ENCODE measurements around the gene IL17F.

The IL17F gene

GRCh38 chr6:52233005-52233404 is 11.3 kb downstream of the IL17F start:
- DNase-seq (ENCODE audit: low read depth, low spot score): no peak
- Histone ChIP-seq H3K9me3 (ENCODE audit: low read depth, low read length) (no peaks in the 10 kb centered on the region), H3K36me3 (ENCODE audit: insufficient read depth, low read length) (no peaks in the 10 kb centered on the region), H3K27ac (no peak overlapping the region), H3K9ac (ENCODE audit: insufficient read length) (no peak overlapping the region), H3K4me3 (no peak overlapping the region)
- TF ChIP-seq POLR2AphosphoS5 (IDR thresholded peaks at IDR 0.05; ENCODE audit: borderline replicate concordance, low read depth, low read length): no peak
- TF ChIP-seq FOXP2 (optimal IDR thresholded peaks at IDR 0.05; ENCODE audit: control extremely low read depth, extremely low read length, insufficient read depth): no peak
- no peak for TF ChIP-seq EZH2 (IDR thresholded peaks at IDR 0.05)

GRCh38 chr6:52231406-52232127 is 12.7 kb downstream of the IL17F start:
- H3K27ac ChIP-seq: 0 out of 2 replicates have a peak overlapping the region, but pooled peaks have one; percentile 16
- no peak overlapping the region for H3K9ac ChIP-seq (ENCODE audit: insufficient read length)
- H3K9me3 ChIP-seq (ENCODE audit: low read depth, low read length): no peaks in the 10 kb centered on the region
- no peaks in the 10 kb centered on the region for H3K36me3 ChIP-seq (ENCODE audit: insufficient read depth, low read length)
- DNase-seq (ENCODE audit: low read depth, low spot score): no peak
- TF ChIP-seq POLR2AphosphoS5 (IDR thresholded peaks at IDR 0.05; ENCODE audit: borderline replicate concordance, low read depth, low read length) (no peak), FOXP2 (optimal IDR thresholded peaks at IDR 0.05; ENCODE audit: control extremely low read depth, extremely low read length, insufficient read depth) (no peak), EZH2 (IDR thresholded peaks at IDR 0.05) (no peak)
- no peak overlapping the region for H3K4me3 ChIP-seq

- H3K9me3 ChIP-seq (ENCODE audit: low read depth, low read length): no peaks in the 10 kb centered on the region
- DNase-seq (ENCODE audit: low read depth, low spot score): no peak
- no peak overlapping the region for H3K27ac ChIP-seq
- no peak overlapping the region for H3K9ac ChIP-seq (ENCODE audit: insufficient read length)
- no peak overlapping the region for H3K4me3 ChIP-seq
- no peaks in the 10 kb centered on the region for H3K36me3 ChIP-seq (ENCODE audit: insufficient read depth, low read length)
- TF ChIP-seq EZH2 (IDR thresholded peaks at IDR 0.05): no peak
Observed at GRCh38 chr6:52230685-52231084, 13.6 kb downstream of the IL17F start.

GRCh38 chr6:52227495-52227894 is 16.8 kb downstream of the IL17F start:
- TF ChIP-seq EZH2 (IDR thresholded peaks at IDR 0.05) (no peak), POLR2AphosphoS5 (IDR thresholded peaks at IDR 0.05; ENCODE audit: borderline replicate concordance, low read depth, low read length) (no peak), FOXP2 (optimal IDR thresholded peaks at IDR 0.05; ENCODE audit: control extremely low read depth, extremely low read length, insufficient read depth) (no peak)
- no peak for DNase-seq (ENCODE audit: low read depth, low spot score)
- Histone ChIP-seq H3K36me3 (ENCODE audit: insufficient read depth, low read length) (no peaks in the 10 kb centered on the region), H3K4me3 (no peak overlapping the region), H3K9ac (ENCODE audit: insufficient read length) (no peak overlapping the region), H3K9me3 (ENCODE audit: low read depth, low read length) (no peaks in the 10 kb centered on the region), H3K27ac (no peak overlapping the region)

GRCh38 chr6:52221302-52221701 is 23.0 kb downstream of the IL17F start:
- TF ChIP-seq FOXP2 (optimal IDR thresholded peaks at IDR 0.05; ENCODE audit: control extremely low read depth, extremely low read length, insufficient read depth) (no peak), EZH2 (IDR thresholded peaks at IDR 0.05) (no peak), POLR2AphosphoS5 (IDR thresholded peaks at IDR 0.05; ENCODE audit: borderline replicate concordance, low read depth, low read length) (no peak)
- Histone ChIP-seq H3K9me3 (ENCODE audit: low read depth, low read length) (no peaks in the 10 kb centered on the region), H3K27ac (no peak overlapping the region), H3K4me3 (no peak overlapping the region), H3K9ac (ENCODE audit: insufficient read length) (no peak overlapping the region), H3K36me3 (ENCODE audit: insufficient read depth, low read length) (no peaks in the 10 kb centered on the region)
- no peak for DNase-seq (ENCODE audit: low read depth, low spot score)

GRCh38 chr6:52217761-52218160 is 26.5 kb downstream of the IL17F start:
- TF ChIP-seq POLR2AphosphoS5 (IDR thresholded peaks at IDR 0.05; ENCODE audit: borderline replicate concordance, low read depth, low read length) (no peak), EZH2 (IDR thresholded peaks at IDR 0.05) (no peak), FOXP2 (optimal IDR thresholded peaks at IDR 0.05; ENCODE audit: control extremely low read depth, extremely low read length, insufficient read depth) (no peak)
- H3K4me3 ChIP-seq: no peak overlapping the region
- no peaks in the 10 kb centered on the region for H3K9me3 ChIP-seq (ENCODE audit: low read depth, low read length)
- no peak overlapping the region for H3K9ac ChIP-seq (ENCODE audit: insufficient read length)
- no peak overlapping the region for H3K27ac ChIP-seq
- no peak for DNase-seq (ENCODE audit: low read depth, low spot score)
- no peaks in the 10 kb centered on the region for H3K36me3 ChIP-seq (ENCODE audit: insufficient read depth, low read length)

- Histone ChIP-seq H3K27ac (no peak overlapping the region), H3K9ac (ENCODE audit: insufficient read length) (no peak overlapping the region), H3K9me3 (ENCODE audit: low read depth, low read length) (no peaks in the 10 kb centered on the region), H3K4me3 (no peak overlapping the region), H3K36me3 (ENCODE audit: insufficient read depth, low read length) (no peaks in the 10 kb centered on the region)
- DNase-seq (ENCODE audit: low read depth, low spot score): no peak
- TF ChIP-seq FOXP2 (optimal IDR thresholded peaks at IDR 0.05; ENCODE audit: control extremely low read depth, extremely low read length, insufficient read depth) (no peak), EZH2 (IDR thresholded peaks at IDR 0.05) (no peak), POLR2AphosphoS5 (IDR thresholded peaks at IDR 0.05; ENCODE audit: borderline replicate concordance, low read depth, low read length) (no peak)
Observed at GRCh38 chr6:52216932-52217575, 27.2 kb downstream of the IL17F start.

- Histone ChIP-seq H3K9ac (ENCODE audit: insufficient read length) (no peak overlapping the region), H3K4me3 (no peak overlapping the region), H3K36me3 (ENCODE audit: insufficient read depth, low read length) (no peaks in the 10 kb centered on the region), H3K9me3 (ENCODE audit: low read depth, low read length) (no peaks in the 10 kb centered on the region), H3K27ac (no peak overlapping the region)
- TF ChIP-seq FOXP2 (optimal IDR thresholded peaks at IDR 0.05; ENCODE audit: control extremely low read depth, extremely low read length, insufficient read depth) (no peak), EZH2 (IDR thresholded peaks at IDR 0.05) (no peak), POLR2AphosphoS5 (IDR thresholded peaks at IDR 0.05; ENCODE audit: borderline replicate concordance, low read depth, low read length) (no peak)
- DNase-seq (ENCODE audit: low read depth, low spot score): no peak
Observed at GRCh38 chr6:52215787-52216186, 28.5 kb downstream of the IL17F start.

Data from SK-N-MC (cell line).